ENCODE results near the gene CST11. TPM values are rescaled to one million over a fixed set of nuclear protein-coding genes. Genes with fewer than 3 reads are reported as not detected.

The CST11 gene
- total and polyA plus RNA-seq, 12 donors, result not detected

DNA sequence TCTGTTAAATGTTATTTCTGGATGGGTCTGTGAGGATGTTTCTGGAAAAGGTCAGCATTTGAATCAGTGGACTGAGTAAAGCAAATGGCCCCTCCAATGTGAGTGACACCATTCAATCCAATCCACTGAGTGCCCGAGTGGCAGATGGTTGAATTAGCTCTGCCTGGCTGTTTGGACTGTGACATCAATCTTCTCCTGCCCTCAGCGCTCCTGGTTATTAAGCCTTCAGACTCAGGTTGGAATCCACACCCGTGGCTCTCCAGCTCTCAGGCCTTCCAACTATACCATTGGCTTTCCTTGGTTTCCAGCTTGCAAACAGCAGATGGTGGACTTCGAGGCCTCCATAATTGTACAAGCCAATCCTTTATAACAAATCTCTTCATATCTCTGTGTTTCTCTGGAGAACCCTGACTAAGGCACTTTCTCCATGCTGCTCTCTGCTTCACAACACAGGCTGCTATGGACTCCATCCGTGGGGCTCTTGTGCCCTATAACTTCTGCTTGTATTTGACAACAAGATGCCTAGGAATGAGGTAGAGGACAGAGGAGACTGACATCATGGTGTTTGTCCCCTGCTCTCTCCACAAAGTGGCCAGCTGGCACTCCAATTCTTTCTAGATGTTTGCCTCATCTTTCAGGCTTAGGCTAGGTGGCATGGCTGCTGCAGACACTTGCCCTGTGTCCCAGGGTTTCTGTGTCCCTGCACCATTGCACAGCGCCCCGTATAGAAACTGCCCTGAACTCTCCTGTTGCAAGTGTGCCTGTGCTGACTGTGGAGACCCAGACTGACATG is 18.0 kb downstream of the CST11 start:
- intact Hi-C loops (cut with DNase I), result no loop called here
- no peaks in the 10 kb centered on the region for H3K36me3 ChIP-seq (replicated peaks in 1 of 2)
- H3K9me3 ChIP-seq (replicated peaks in 1 of 3), result no peaks in the 10 kb centered on the region
- WGBS, 4 donors, result 81 to 86% (median 83%) methylated on average over 7 of the region's 7 CpGs
- H3K4me1 ChIP-seq (replicated peaks in 1 of 2), result peaks cover 0 to 3% of the 10 kb centered on the region in 2 donors
- DNase-seq, result peak in 1 of 7 donors; percentile 25
- H3K4me3 ChIP-seq, result no peak overlapping the region
- TF ChIP-seq, protein P1, sequence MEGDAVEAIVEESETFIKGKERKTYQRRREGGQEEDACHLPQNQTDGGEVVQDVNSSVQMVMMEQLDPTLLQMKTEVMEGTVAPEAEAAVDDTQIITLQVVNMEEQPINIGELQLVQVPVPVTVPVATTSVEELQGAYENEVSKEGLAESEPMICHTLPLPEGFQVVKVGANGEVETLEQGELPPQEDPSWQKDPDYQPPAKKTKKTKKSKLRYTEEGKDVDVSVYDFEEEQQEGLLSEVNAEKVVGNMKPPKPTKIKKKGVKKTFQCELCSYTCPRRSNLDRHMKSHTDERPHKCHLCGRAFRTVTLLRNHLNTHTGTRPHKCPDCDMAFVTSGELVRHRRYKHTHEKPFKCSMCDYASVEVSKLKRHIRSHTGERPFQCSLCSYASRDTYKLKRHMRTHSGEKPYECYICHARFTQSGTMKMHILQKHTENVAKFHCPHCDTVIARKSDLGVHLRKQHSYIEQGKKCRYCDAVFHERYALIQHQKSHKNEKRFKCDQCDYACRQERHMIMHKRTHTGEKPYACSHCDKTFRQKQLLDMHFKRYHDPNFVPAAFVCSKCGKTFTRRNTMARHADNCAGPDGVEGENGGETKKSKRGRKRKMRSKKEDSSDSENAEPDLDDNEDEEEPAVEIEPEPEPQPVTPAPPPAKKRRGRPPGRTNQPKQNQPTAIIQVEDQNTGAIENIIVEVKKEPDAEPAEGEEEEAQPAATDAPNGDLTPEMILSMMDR (IDR thresholded peaks at IDR 0.05), result no peak
- TF ChIP-seq POLR2A (IDR thresholded peaks at IDR 0.05), result no peak
- no peak overlapping the region for H3K27ac ChIP-seq
- H3K27me3 ChIP-seq, result no peaks in the 10 kb centered on the region

DNA sequence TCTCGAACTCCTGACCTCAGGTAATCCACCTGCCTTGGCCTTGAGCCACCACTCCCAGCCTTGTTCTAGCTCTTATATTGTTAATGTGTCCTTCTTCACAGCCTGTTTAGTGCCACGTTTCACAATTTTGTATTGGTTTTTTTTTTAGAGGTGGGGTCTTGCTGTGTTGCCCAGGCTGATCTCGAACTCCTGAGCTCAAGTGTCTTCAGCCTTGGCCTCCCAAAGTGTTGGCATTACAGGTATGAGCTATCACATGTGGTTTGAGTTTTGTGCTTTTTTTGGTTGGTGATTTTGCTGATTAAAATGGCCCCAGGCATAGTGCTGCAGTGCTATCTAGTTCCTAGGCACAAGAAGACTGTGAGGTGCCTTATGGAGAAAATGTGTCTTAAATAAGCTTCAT is 19.0 kb downstream of the CST11 start:
- WGBS, 4 donors, result 79 to 88% (median 82%) methylated on average over 3 of the region's 3 CpGs

DNA sequence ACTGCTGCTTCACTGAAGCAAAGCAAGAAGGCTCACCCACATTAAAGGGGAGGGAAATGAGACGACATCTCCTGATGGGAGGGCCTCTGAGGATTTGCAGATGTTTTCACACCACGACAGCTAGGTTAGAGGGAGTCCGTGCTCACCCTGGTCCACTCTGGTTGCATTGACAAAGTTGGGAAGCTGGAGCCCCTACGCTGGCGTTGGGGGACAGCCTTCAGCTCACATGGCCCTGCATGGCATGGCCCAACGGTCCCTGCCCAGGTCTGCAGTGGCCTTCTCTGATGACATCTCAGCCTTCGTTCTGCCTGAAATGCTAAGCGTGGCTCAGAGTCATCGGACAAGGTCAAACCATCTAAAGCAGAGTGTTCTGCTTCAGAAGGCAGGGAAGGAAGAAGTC is 27.5 kb downstream of the CST11 start:
- no peaks in the 10 kb centered on the region for H3K27me3 ChIP-seq
- peaks cover 0 to 4% of the 10 kb centered on the region in 2 donors for H3K4me1 ChIP-seq (replicated peaks in 1 of 2)
- DNase-seq, result peak in 1 of 7 donors; percentile 27
- no peaks in the 10 kb centered on the region for H3K9me3 ChIP-seq (replicated peaks in 1 of 3)
- TF ChIP-seq, protein P1 (IDR thresholded peaks at IDR 0.05), result no peak
- TF ChIP-seq POLR2A (IDR thresholded peaks at IDR 0.05), result no peak
- intact Hi-C loops (cut with DNase I), result loop anchor here in 1 of 2 donors (10.0 kb wide), 1 partner anchor 60 kb away; the partner anchor contains the start of gene GZF1
- no peaks in the 10 kb centered on the region for H3K36me3 ChIP-seq (replicated peaks in 1 of 2)
- WGBS, 4 donors, result 58 to 66% (median 62%) methylated on average over 9 of the region's 9 CpGs
- H3K4me3 ChIP-seq, result no peak overlapping the region
- H3K27ac ChIP-seq, result no peak overlapping the region

More for the DNA sequence above, 19.0 kb downstream of the CST11 start:
- Histone ChIP-seq H3K27me3 (no peaks in the 10 kb centered on the region), H3K4me1 (replicated peaks in 1 of 2) (peaks cover 0 to 3% of the 10 kb centered on the region in 2 donors), H3K9me3 (replicated peaks in 1 of 3) (no peaks in the 10 kb centered on the region), H3K36me3 (replicated peaks in 1 of 2) (no peaks in the 10 kb centered on the region), H3K4me3 (no peak overlapping the region), H3K27ac (no peak overlapping the region)
- no peak for TF ChIP-seq POLR2A (IDR thresholded peaks at IDR 0.05)
- TF ChIP-seq, protein P1 (IDR thresholded peaks at IDR 0.05), result no peak
- intact Hi-C loops (cut with DNase I), result no loop called here
- peak in 1 of 7 donors; percentile 14 for DNase-seq

DNA sequence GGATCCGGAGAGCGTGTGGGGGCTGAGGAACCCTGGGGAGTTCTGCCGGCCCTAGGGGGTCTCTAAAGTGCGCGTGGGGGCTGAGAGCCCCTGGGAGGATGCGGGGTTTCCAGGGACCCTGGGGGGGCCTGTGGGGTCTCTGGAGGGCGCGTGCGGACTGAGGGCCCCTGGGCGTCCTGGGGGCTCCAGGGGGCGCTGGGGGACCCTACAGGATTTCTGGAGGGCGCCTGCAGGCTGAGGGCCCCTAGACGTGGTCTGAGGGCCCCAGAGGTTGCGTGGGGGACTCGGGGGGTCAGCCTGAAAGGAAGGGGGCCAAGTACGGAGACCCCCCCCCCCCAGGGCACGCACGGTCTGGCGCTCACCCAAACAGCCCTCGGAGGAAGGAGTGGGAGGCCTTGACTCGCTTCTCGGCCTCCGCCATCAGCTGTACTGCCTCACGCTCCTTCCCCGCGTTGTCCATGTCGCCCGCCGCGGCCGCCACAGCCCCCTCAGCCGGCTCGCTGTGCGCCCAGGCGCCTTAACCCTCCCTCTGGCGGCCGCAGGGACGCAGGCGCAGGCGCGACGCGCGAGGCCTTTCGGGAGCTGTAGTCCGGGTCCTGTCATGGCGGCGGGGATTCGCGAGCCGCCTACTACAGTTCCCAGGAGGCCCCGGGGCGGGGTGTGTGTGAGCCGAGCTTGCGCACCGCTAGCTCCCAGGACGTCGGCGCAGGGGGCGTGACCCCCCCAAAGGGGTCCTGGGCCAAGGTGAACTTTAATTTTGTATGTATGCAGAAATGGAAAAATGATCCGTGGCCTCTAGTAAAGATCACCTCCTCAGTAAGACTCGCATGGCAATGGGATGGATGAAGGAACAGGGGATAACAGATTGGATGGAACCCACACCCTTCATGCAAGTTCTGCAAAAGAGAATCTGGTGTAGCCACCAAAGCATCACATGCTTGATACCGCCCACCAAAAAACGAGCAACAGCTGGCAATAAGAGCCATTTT is 31.4 kb downstream of the CST11 start, which contains the start of gene NAPB:
Gene NAPB, minus strand, starts transcription at position 546 of the 989 bp plus-strand sequence. Its CDS starts 86 bp downstream, at position 460.
- H3K27ac ChIP-seq, result peak within 1 kb of the TSS; percentile 83 to 92 (median 91)
- no peaks in the 10 kb centered on the region for H3K27me3 ChIP-seq
- TF ChIP-seq, protein P1 (IDR thresholded peaks at IDR 0.05), result peak; percentile 43 to 91 (median 67)
- TF ChIP-seq POLR2A (IDR thresholded peaks at IDR 0.05), result peak; percentile 89 to 95
- intact Hi-C loops (cut with DNase I), result loop anchor here in 1 of 2 donors (10.0 kb wide), 1 partner anchor 56 kb away; the partner anchor contains the start of gene GZF1
- no peaks in the 10 kb centered on the region for H3K36me3 ChIP-seq (replicated peaks in 1 of 2)
- peak; percentile 93 to 97 (median 95) for DNase-seq
- WGBS, 4 donors, result 1 to 3% (median 1%) methylated on average over 19 to 64 of the region's 64 CpGs
- H3K4me3 ChIP-seq, result peak within 1 kb of the TSS; percentile 85 to 98 (median 94)
- peaks cover 18 to 33% of the 10 kb centered on the region in 2 donors for H3K4me1 ChIP-seq (replicated peaks in 1 of 2)
- H3K9me3 ChIP-seq (replicated peaks in 1 of 3), result no peaks in the 10 kb centered on the region
